DMS53 treated with DMSO at 0.1 percent for 48 hours (cell line): ENCODE results near the gene ZBTB7A.

ENCODE experiments used
- DNase-seq: peaks from one replicate; lab custom pipeline; 2025; ENCODE audit not compliant: unreplicated experiment; lab: John Stamatoyannopoulos, UW

ZBTB7A gene

DNA sequence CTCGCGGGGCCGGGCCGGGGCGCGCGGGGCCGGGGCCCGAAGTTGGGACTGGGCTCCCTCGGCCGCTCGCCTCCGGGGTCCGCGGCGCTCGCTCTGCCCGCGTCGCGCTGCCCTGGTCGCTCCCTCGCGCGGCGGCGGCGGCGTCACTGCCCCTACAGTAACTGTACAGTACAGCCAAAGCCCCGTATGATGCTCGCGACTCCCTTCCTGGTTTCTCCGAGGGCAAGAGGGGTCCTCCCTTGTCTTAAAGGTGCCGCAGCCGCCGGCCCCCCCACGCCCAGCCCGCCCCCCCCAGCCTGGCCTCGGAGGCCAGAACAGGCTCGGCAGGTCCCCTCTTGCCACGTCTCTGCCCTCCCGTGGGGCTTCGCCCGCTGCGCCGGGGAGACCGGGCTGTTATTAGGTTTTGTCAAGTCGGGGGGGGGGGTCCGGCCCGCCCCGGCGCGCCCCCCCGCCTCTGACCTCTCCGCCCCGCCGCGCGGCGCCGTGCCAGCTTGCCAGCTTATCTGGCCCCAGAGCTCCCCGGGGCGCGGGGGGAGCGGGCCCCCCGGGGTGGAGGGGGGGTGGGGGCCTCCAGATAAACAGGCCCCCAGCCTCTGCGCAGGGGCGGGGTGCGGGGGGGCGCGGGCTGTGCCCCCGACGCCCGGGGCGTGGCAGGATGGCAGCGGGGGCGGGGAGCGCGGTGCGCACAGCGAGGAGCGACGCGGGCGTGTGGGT is at the start of gene ZBTB7A:
Gene ZBTB7A, minus strand, starts transcription at position 218 of the 714 bp plus-strand sequence. CDS start 11,667 bp downstream, outside the sequence.
- DNase-seq = peak; percentile 19

GRCh38 chr19:4115818-4116385 is 49.2 kb upstream of the ZBTB7A start:
- DNase-seq = no peak

GRCh38 chr19:4115050-4115817 is 48.5 kb upstream of the ZBTB7A start:
- DNase-seq = no peak

DNA sequence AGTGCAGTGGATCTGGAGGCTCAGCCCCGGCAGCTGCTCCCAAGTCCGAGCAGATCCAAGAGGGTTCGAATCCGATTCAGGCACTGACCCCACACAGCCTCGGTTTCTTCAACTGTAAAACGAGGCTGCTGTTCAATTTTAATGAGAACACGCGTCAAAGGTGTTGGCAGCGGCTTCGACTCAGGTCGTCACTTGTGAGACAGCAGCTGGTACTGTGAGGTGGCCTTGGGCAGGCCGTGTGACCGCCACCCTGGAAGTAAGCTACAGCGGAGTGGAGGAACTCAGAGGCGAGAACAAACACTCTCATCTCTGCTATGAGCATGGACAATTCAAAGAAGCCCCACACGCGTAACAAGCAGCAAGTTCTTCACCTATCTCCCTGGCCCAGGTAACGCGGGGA is 47.5 kb upstream of the ZBTB7A start:
- no peak for DNase-seq

DNA sequence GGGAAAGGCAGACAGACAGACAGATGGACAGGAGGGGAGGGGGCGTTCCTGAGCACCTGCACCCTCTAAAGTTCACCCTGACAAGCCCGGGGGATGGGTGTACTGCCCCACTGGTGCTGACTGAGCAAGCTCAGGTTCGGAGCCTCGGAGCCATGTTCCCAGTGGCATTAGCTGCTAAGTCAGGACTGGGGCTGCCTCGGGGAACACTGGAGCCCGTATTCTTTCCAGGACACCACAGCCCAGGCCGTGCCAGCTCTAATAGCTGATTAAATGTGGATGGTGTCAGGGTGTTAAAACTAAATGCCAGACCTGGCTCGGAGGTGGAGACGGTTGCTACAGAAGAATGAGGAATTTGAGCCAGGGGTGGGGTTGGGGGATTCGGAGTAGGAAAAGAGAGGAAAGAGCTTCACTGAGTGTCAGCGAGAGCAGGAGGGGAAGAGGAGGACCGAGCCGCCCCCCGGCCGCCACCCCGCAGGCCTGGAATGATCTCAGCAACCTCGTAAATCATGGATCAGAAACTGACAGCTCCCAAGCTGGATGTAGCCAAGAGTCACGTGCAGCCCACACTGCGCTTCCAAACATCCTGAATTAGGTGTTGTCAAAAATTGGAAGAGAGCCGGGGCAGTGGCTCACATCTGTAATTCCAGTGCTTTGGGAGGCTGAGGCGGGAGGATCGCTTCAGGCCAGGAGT is 46.8 kb upstream of the ZBTB7A start:
- DNase-seq = no peak

GRCh38 chr19:4112367-4112766 is 45.7 kb upstream of the ZBTB7A start:
- DNase-seq = no peak

DNA sequence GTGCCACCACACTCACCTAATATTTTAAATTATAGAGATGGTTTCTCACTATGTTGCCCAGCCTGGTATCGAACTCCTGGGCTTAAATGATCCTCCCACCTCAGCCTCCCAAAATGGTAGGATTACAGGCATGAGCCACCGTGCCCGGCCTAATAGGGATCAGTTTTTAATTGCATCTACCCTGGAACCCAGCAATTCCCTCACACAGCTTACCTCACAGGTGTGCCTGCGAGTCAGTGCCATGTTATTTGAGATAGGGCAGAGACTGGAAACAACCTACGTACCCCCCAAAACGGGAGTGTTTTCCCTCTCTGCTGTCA is 42.9 kb upstream of the ZBTB7A start:
- DNase-seq = no peak

DNA sequence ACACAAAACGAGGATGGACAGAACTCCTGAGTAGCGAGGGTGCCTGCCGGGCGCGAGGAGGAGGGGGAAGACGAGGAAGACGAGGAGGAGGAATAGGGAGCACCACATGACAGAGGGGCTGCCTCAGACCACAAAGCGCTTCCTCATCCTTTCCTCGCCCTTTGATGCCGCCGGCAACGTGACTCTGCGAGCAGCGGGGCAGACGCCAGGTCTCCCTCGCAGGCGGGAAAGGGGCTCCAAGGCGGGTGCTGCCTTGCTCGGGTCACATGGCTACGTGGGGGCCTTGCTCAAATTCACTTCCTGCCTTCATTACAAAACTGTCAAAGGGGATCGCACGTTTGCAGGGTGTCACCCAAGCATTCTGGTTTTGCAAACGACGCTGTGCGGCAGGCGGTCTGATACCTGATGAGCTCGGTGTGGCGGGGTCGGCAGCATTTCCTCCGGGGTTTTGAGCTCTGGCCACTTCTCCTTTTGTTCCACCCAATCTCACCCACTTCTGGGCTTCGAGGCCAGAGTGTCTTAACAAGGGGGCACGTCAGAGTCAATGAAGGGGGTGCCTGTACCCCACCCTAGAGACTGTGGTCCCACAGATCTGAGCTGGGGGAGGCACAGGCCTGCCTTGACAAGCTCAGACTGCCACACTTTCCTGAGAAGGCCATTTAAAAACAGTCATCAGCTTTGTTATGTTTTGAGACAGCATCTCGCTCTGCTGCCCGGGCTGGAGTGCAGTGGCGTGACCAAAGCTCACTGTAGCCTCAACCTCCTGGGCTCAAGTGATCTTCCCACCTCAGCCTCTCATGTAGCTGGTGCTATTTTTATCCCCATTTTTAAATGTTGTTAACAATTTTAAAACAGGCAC is 42.3 kb upstream of the ZBTB7A start:
- no peak for DNase-seq

- DNase-seq = no peak
Observed at GRCh38 chr19:4103080-4103433, 36.4 kb upstream of the ZBTB7A start.

DNA sequence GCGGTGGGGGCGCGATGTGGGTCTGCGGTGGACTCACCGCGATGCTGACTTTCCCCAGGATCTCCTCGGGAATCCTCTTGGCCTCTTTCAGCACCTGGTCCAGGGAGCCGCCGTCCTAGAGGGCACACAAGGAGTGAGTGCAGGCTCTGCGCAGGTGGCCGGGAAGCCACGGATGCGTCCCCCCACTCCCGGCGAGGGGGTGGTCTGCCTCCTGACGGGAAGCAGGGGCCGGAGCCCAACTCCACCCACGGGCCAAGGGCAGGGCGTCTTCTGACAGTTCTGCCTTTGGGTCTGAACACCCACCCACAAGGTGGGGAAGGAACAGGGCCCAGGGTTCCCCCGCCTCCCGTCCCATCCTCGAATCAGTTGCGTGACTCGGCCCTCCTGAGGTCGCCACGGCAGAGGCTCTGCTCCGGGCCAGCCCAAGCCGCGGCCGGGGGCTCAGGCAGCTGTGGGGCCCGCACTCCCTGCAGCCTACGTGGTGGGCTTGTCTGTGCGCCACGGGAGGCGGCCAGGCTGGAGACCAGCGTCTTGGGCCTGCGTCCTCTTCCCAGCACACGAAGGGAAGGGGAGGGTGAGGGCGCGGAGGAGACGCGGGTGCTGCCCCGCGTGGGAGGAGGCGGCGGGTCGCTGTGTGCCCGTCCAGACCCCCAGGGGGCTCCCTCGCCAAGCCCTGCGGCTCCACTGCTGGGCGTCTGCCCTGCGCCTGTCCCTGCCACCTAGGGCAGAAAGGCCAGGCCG is 35.8 kb upstream of the ZBTB7A start:
- no peak for DNase-seq

DNA sequence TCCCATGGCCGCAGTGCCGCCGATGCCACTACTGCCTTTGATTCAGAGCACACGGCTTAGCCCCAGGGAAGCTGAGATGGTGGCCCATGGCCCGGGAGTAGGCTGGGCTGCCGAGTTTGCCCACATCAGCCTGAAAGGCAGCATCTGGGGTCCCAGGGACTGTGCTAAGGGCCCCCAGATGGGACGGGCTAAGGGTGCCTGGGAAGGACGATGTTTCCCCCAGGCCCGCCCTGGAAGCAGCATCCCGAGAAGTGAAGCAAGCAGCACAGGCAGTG is 34.7 kb upstream of the ZBTB7A start:
- DNase-seq = no peak

GRCh38 chr19:4100647-4101495 is 34.2 kb upstream of the ZBTB7A start:
- DNase-seq = no peak

GRCh38 chr19:4099041-4099764 is 32.5 kb upstream of the ZBTB7A start:
- DNase-seq = no peak

GRCh38 chr19:4098493-4098892 is 31.8 kb upstream of the ZBTB7A start:
- no peak for DNase-seq

- DNase-seq = no peak
Observed at GRCh38 chr19:4097501-4097900, 30.8 kb upstream of the ZBTB7A start.

DNA sequence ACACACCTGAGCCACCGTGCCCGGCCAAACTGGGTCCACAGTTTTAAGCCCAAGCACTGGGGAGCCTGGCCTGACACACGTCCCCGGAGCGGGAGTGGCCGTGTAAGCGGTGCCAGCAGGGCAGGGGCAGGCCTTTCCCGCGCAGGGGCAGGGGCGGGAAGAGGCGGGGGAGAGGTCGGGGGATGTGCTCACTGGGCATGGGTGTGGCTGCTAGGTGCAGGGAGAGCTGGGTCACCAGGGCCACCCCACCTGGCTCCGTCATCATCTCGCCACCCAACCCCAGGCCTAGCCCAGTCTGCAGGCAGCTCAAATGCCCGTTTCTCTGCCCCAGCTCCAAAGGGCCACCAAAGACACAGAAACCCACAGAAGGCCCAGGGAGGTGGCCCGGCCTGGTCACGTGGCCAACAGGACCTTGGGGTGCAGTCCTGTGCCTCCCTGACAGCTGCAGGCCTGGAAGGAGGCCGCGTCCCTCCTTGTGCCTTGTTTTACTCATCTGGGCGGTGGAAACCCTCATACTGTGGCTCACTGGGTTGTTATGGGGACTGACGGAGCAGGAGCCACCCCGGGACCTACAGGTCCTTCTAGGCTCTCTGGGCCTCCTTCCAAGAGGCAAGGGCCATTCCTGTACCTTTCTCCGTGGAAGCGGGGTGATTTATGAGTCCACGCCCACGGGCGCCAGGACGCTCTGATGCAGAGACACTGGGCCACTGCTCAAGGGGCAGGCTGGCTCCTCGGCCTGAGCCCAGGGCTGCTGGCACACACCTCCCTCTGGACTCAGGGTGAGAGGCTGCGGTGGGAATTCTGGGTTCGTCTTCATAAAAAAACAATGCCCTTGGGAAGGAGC is 29.6 kb upstream of the ZBTB7A start:
- DNase-seq = no peak

DNA sequence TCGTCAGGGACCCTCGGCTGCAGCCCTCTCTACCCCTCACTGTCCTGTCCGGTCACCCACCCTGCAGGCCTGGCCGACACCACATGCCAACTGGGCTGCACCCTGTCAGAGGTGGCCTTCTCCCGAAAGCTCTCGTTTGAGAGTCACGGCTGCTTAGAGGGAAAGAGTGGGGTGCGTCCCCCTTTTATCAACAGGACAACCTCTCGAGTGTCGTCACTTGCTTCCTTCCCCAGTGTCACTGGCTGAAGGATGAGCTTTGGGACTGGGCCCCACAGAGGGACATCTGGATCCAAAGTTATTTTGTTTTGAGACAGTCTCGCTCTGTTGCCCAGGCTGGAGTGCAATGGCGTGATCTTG is 28.8 kb upstream of the ZBTB7A start:
- DNase-seq = no peak
